Astrocyte of the cerebellum (primary cell): ENCODE data around the gene OR6K2.

ENCODE experiments used
- DNase-seq: peaks from one replicate; pipeline ENCODE4 v3.0.0-alpha.2; 2011; ENCODE audit warnings: low read depth
- H3K4me3 ChIP-seq: 2 replicates; pipeline ENCODE4 v1.5.1; 2011; ENCODE audit warnings: mild to moderate bottlenecking, low read depth, low read length, moderate library complexity
- in situ Hi-C: cut with HindIII; loops from 2 replicates; pipeline ENCODE4 v1.10.0; 2017; ENCODE audit warnings: low sequenced_read_pairs
- TF ChIP-seq, protein P1 (sequence below): IDR thresholded peaks from 2 replicates; pipeline ENCODE4 v1.5.1; 2012; ENCODE audit warnings: low read length, low read depth, moderate library complexity, mild to moderate bottlenecking; ENCODE audit errors: missing control alignments

OR6K2 gene

DNA sequence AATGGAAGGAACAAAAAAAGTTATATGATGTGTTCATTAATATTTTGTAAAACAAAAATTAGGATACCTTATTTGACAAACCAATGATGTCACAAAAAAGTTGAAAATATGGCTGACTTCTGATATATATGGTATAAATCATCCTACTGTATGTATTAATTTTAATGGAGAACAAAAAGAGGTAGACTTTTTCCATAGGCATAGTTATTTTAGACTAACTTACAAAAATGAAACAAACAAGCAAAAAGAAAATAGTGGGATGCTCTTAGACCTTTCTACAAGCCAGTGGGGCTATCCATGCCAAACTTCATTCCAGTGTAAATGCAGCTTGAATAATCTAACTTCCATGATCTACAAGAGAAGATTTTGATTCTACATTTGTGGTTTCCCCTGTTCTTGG lies 13.4 kb downstream of the OR6K2 start:
- DNase-seq, result no peak
- TF ChIP-seq, protein P1, sequence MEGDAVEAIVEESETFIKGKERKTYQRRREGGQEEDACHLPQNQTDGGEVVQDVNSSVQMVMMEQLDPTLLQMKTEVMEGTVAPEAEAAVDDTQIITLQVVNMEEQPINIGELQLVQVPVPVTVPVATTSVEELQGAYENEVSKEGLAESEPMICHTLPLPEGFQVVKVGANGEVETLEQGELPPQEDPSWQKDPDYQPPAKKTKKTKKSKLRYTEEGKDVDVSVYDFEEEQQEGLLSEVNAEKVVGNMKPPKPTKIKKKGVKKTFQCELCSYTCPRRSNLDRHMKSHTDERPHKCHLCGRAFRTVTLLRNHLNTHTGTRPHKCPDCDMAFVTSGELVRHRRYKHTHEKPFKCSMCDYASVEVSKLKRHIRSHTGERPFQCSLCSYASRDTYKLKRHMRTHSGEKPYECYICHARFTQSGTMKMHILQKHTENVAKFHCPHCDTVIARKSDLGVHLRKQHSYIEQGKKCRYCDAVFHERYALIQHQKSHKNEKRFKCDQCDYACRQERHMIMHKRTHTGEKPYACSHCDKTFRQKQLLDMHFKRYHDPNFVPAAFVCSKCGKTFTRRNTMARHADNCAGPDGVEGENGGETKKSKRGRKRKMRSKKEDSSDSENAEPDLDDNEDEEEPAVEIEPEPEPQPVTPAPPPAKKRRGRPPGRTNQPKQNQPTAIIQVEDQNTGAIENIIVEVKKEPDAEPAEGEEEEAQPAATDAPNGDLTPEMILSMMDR, result no peak
- H3K4me3 ChIP-seq, result no peak overlapping the region
- in situ Hi-C loops, result no loop called here

DNA sequence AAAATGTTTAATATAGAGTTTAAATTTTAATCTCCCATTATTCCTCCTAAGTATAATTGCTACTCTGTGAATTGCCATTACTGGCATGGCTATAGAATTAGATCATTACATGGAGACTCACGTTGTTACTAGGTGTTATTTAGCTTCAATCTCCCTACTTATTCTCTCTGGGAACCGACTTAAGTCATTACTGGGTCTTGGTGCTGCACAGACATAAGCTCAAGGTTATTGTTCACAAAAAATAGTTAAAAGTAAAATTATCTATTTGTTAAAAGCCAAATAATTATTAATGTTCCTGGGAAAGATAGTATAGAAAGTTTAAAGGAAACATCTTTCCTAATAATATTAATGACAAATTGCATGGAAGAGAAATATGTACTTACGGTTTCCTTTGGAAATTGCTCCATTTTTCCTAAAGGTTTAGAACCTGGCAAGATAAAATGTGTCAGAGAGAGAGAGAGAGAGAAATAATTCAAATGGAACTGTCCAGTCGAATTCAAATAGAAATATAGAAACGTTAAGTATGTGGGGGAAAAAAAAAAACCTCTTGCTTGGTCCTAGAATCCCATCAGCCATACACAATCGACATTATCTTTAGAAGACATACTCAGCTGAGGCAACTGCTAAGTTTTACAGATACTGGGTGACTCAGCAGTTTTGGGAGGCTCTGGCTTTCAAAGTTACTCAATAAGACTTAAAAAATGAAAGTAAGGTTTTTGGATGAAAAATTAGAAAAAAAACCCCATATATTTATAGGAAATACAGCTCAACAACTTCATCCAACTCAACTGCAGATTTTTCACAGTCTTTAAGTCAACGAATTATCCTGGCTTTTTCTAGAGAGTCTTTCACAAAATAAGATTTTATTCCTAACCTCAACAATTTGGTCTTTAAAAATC lies 14.1 kb downstream of the OR6K2 start, which contains the start of gene SPTA1:
SPTA1 (minus strand) TSS at position 605 of the 899 bp plus-strand sequence; CDS start at position 407, 198 bp downstream.
- no peak within 1 kb of the TSS for H3K4me3 ChIP-seq
- no peak for DNase-seq
- TF ChIP-seq, protein P1, result no peak
- in situ Hi-C loops, result no loop called here

DNA sequence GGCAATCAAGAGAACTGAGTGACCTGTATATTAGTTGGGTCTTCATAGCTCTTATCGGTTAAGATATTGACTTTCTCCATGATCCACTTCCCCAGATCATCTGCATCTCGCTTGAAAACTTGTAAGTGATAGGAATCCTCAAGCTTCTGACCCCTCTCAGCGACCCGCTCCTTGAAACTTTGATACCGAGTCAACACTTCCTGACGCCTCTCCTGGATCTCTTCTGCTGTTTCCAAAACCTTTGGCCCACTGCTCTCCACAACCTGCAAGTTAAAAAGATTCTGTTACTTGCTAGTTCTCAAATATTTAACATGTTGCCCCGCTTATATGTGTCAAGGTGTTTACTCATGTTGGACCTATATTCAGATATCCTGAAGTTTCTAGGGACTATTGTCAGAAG lies 15.4 kb downstream of the OR6K2 start:
- in situ Hi-C loops, result no loop called here
- H3K4me3 ChIP-seq, result no peak overlapping the region
- no peak for DNase-seq
- TF ChIP-seq, protein P1, result no peak

DNA sequence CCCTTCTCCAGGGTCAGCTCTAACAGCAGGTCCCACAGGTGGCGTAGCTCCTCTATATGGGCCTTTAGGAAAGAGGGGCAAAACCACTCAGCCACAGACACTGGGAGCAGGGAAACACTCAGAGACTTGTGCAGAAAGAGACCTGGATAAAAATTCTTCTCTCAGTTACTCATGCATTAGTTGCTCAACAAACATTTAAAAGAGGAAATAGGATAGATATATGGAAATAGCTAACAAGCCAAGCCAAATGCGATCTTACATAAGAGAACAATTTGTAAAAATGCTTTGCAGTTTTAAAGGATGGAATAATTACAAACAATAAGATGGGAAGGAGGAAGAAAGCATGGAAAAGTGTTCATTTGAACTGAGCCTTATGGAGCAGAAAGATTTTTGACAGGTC lies 18.8 kb downstream of the OR6K2 start:
- DNase-seq, result no peak
- TF ChIP-seq, protein P1, result no peak
- in situ Hi-C loops, result no loop called here
- no peak overlapping the region for H3K4me3 ChIP-seq

DNA sequence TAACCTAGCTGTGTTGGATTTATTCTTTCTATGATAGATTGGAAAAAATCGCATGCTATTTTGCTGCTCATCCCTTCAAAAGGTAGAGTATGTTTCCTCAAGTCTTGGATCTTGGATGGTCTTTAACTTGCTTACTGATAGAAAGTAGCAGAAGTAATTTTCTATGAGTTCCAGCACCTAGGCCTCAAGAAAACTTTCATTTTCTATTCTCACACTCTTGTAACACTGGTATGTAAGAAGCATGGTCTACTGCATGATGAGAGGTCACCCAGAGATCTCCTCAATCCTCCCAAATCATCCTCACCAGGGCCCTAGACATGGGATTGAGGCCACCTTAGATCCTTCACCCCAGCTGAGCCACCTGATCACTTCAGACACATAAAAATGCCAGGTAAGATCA lies 21.2 kb downstream of the OR6K2 start:
- no peak for DNase-seq
- TF ChIP-seq, protein P1, result no peak
- no peak overlapping the region for H3K4me3 ChIP-seq
- in situ Hi-C loops, result no loop called here

DNA sequence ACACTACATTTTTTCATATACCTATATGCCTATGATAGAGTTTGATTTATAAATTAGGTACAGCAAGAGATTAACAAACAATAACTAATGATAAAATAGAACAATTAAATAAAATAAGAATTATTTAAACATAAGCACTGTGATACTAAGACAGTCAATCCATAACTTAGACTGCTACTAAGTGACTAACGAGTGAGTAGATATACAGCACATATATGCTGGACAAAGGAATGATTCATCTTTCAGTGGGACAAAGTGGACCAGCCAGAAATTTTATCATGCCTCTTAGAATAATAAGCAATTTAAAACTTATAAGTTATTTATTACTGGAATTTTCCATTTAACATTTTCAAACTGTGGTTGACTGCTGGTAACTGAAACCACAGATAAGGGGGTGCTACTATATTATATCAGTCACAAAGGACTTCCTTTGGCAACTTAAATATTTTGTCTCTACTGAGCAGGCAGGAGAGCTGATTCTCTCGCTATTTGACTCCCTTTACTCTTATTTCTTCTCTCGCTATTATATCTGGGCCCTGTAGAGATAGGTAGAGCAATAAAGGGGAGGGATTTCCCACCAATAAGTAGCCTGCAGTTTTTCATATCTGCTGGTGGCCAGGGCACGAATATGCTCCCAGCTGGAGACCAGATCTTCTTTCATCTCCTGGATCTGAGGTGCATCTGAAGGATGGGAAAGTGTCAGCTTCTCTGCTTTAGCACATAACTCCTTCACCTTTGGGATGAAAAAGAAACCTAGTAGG lies 24.7 kb downstream of the OR6K2 start:
- no peak overlapping the region for H3K4me3 ChIP-seq
- TF ChIP-seq, protein P1, result no peak
- in situ Hi-C loops, result no loop called here
- no peak for DNase-seq
